T-helper 22 cell (primary cell): ENCODE measurements around the gene TSPAN15.

ENCODE experiments used
- DNase-seq: peaks from one replicate; pipeline ENCODE4 v3.0.0-alpha.2; 2020; ENCODE audit warnings: low read depth

Gene TSPAN15

GRCh38 chr10:69451209-69451783, at the start of gene TSPAN15:
Gene TSPAN15, plus strand, starts transcription at chr10:69451465. Its CDS starts 130 bp downstream, at chr10:69451595.
- DNase-seq, result peak; percentile 73

- no peak for DNase-seq
These were observed 48.9 kb upstream of the TSPAN15 start for GRCh38 chr10:69402386-69402785.

DNA sequence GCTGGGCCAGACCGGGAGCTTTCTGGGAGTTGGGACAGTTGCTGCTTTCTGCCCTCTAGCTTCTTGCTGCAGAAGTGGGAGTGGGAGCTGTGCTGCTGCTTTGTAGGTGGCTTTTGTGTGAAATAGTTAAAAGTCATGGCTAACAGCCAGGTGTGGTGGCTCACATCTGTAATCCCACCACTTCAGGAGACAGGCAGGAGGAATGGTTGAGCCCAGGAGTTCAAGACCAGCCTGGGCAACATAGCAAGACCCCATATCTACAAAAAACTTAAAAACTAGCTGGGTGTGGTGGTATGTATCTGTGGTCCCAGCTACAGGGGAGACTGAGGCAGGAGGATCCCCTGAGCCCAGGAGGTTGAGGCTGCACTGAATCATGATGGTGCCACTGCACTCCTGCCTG, 48.2 kb upstream of the TSPAN15 start:
- no peak for DNase-seq

DNA sequence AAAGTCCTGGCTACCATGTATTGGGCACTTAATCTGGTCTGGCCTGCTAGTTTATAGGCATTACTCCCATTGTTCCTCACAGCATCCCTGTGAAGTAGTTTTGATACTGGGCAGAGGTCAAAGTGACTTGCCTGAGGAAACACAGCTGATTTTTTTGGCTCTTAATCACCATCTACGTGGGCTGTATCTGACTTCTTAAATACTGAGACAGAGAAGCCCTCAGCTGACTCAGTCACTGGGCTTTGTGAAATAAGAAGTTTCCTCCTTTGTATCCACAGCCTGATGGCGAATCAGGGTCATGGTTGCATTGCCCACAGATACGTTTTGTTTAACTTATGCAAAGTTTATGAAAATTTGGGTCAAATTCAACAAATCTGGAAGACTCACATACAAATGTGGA, 47.7 kb upstream of the TSPAN15 start:
- no peak for DNase-seq

DNA sequence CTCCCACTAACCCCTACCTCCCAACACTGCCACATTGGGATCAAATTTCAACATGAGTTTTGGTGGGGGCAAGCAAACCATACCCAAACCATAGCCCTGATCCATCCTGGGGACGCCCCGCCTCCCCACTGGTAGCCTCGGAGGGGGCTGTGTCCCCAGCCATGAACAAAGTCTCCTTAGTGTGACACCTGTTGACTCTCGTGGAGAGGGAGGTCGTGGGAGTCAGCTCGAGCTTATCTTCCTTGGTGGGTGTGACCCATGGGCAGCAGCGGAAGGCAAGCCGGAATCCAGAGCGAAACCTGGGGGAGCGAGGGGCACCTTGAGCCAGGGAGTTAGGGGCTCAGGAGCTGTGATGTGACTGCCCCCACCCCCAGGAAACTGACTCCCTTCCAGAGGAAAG, 46.5 kb upstream of the TSPAN15 start:
- no peak for DNase-seq

DNA sequence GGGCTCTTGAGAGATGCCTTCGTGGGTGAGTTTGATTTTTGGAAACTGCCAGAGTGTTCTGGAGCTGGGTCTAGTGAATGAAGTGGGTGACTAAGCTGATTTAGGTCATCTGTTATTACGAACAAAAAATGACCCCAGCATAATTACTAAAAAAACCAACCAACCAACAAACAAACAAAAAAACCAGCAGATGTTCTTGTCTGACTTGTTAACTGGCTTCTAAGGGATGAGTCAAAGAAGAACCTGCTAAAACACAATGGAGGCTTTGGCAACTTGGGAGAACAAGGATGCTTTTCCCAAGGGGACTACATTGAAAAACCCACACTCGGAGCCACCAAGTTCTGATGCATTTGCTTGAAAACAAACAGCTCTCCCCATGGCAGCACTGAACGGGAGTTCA, 46.0 kb upstream of the TSPAN15 start:
- DNase-seq, result no peak

- DNase-seq, result no peak
These were observed 44.9 kb upstream of the TSPAN15 start for GRCh38 chr10:69406302-69406811.

GRCh38 chr10:69406816-69407580, 44.3 kb upstream of the TSPAN15 start:
- no peak for DNase-seq

GRCh38 chr10:69407621-69408301, 43.5 kb upstream of the TSPAN15 start:
- DNase-seq, result no peak

- DNase-seq, result peak; percentile 79
These were observed 42.7 kb upstream of the TSPAN15 start for GRCh38 chr10:69408318-69409175.

- no peak for DNase-seq
These were observed 42.1 kb upstream of the TSPAN15 start for GRCh38 chr10:69409176-69409495.

DNA sequence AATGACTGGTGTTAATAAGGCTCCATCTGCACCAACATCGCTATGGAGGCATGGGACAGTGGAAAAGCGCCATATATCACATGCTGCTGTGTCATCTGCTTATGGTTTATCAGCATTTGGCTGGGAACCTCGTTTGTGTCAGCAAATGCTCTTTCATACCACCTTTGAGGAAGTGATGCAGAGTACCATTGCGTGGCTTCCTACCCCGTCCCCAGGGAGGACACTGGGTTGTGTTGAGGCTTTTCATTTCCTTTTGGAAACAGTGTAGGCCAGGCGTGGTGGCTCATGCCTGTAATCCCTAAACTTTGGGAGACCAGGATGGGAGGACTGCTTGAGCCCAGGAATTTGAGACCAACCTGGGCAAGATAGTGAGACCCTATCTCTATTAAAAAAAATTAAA, 41.3 kb upstream of the TSPAN15 start:
- DNase-seq, result no peak

GRCh38 chr10:69410487-69410886, 40.8 kb upstream of the TSPAN15 start:
- no peak for DNase-seq

GRCh38 chr10:69411476-69411875, 39.8 kb upstream of the TSPAN15 start:
- no peak for DNase-seq

DNA sequence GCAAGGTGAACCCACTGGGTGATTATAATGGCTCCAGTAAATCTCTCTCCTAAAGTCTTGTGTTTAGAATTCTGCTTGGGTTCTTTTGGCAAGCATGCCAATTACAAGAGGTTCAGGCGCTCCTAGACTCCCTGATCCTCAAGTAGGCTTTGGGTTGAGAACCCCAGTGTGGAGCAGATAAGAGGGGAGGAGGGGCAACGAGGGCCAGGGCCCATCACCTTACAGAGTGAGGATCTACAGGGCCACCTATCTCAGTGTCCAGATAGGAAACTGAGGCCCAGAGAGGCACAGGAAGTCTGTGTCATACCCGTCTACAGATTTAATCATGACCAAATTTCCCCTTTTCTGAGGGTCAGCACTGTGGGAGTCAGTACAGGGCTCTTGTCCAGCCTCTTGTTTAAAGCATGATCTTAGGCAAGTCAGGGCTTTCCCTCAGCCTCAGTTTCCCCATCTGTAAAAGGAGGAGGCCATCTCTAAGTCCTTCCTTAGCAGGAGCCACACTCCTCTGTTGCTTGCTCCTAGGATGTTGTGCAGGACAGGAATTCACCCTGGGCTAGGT, 39.0 kb upstream of the TSPAN15 start:
- no peak for DNase-seq

- DNase-seq, result no peak
These were observed 37.9 kb upstream of the TSPAN15 start for GRCh38 chr10:69413221-69413865.

DNA sequence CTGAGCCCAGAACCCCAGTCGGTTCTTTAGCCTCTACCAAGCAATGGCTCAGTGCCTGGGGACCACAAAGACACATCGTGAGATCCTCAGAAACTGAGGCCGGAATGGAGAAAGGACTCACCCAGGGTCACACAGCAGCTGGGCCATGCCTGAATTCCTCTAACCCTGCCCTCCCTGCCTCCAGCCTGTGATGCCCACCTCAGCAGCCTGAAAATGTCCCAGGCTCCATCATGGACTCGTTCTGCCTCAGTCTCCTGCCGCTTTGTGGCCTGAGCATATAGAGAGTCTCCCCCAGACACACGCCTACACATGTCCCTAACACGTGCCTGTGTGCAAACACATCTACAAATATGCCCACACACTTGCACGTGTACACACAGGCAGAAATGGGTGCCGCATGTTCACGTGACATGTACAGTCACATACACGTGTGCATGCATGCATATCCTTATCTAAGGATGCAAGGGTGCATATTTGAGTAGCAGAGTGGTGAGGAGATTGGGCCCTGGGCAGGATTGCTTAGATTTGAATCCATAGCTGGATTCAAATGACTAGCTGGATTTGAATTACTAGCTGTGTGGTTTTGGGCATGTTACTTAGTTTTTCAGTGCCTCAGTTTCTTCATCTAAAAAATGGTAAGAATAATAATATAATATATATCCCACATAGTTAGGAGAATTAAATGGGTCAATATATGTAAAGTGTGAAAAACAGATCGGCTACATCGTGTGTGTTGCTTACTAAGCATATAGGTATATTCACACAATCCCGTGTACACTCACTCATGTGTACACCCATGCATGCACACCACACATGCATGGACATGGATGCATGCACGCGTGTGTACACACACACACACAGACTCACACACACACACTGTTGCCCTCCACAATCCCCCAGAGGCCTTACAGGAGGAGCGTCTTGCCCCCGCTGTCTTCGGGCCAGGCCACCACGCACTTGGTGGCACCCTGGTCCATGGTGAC, 36.9 kb upstream of the TSPAN15 start:
- DNase-seq, result no peak

GRCh38 chr10:69415049-69415448, 36.2 kb upstream of the TSPAN15 start:
- no peak for DNase-seq

DNA sequence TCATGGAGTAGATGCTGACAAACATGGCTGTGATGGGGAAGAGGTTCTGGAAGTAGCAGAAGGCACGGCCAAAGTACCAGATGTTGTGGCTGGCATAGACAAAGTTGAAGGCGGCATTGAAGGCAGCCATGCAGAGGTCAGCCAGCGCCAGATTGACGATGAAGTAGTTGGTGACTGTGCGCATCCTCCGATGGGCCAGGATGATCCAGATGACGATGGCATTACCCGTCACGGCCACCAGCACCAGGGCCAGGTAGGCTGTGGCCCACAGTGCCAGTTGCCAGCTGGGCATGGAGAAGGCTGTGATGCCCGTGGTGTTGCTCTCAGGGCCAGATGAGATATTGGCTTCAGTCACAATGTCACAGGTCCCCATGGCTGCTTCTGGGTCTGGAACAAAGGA, 35.3 kb upstream of the TSPAN15 start:
- no peak for DNase-seq

DNA sequence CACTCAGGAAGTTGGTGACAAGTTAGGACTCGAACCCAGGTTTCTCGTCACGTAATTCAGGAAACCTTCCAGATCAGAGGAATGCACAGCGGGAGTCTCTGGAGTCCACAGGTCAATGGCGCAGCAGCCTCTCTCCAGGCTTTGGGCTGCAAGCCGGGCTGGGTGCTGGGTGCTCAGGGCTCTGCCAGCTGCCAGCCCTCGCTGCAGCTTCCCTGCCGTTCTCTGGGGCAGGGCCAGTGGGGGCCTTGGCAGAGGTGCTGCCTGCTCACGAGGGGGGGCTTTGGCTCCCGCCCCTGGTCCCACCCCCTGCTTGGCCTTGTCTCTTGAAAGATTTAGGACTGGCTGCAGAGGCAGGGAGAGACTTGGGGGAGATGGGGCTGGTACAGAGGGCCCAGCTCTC, 34.6 kb upstream of the TSPAN15 start, which contains the start of gene TACR2:
TACR2 (minus strand) TSS at position 224 of the 400 bp plus-strand sequence. CDS start 595 bp downstream, outside the sequence.
- DNase-seq, result no peak
